Measurements from ENCODE around the gene TSR2.

- TF ChIP-seq POLR2A (IDR thresholded peaks at IDR 0.05; ENCODE audit: low read length) = no peak
- no peak for TF ChIP-seq GATA1 (IDR thresholded peaks at IDR 0.05; ENCODE audit: low read depth, low read length)
These were observed 43.1 kb upstream of the TSR2 start for GRCh38 chrX:54397113-54397512.

Data from erythroblast (primary cell).